Upper lobe of left lung (tissue), 6 donors: ENCODE results near the gene LRRC3. TPM values are rescaled to one million over a fixed set of nuclear protein-coding genes. Genes with fewer than 3 reads are reported as not detected.

Experiments used
- ATAC-seq, 2 donors: fragments of 200-7000 bp; cut with Tn5 transposase; one replicate each; pipeline ENCODE4 v1.9.1; 2022; ENCODE audit warnings: mild to moderate bottlenecking in 2 of 2, moderate library complexity in 2 of 2; ENCODE audit not compliant: low FRiP score in 2 of 2
- DNase-seq, 2 donors: peaks; one replicate each; pipeline ENCODE4 v3.0.0-alpha.2; 2019 to 2020
- H3K27ac ChIP-seq, 4 donors: fragments of 200-600 bp; sonication (generic); one replicate each; pipeline ENCODE4 v1.5.1; 2016 to 2019
- H3K27me3 ChIP-seq, 4 donors: fragments of 200-600 bp; sonication (generic); one replicate each; pipeline ENCODE4 v1.5.1; 2017 to 2019
- H3K36me3 ChIP-seq, 4 donors: fragments of 200-600 bp; sonication (generic); one replicate each; pipeline ENCODE4 v1.5.1; 2016 to 2019
- H3K4me1 ChIP-seq, 4 donors: fragments of 200-600 bp; sonication (generic); one replicate each; pipeline ENCODE4 v1.5.1; 2018 to 2019
- H3K4me3 ChIP-seq, 4 donors: fragments of 200-600 bp; sonication (generic); one replicate each; pipeline ENCODE4 v1.5.1; 2017 to 2019; ENCODE audit warnings: mild to moderate bottlenecking in 2 of 4, moderate library complexity in 1 of 4
- H3K9me3 ChIP-seq, 4 donors: fragments of 200-600 bp; sonication (generic); one replicate each; pipeline ENCODE4 v1.5.1; 2018 to 2019
- EP300 ChIP-seq, 4 donors: sonication (generic); formaldehyde crosslinking; IDR thresholded peaks; one replicate each; pipeline ENCODE4 v1.5.1; 2017; ENCODE audit warnings: antibody characterized with exemption in 4 of 4, control low read depth in 2 of 4
- POLR2A ChIP-seq, 4 donors: fragments of 450-650 bp; IDR thresholded peaks; one replicate each; pipeline ENCODE4 v1.5.1; 2016 to 2017; ENCODE audit warnings: antibody characterized with exemption in 4 of 4, mild to moderate bottlenecking in 2 of 4
- POLR2AphosphoS5 ChIP-seq, 2 donors: sonication (generic); formaldehyde crosslinking; IDR thresholded peaks; one replicate each; pipeline ENCODE4 v1.5.1; 2017; ENCODE audit warnings: antibody characterized with exemption in 2 of 2
- WGBS, 2 donors: methylation state at CpG; one replicate each; pipeline ENCODE4 v1.1.5; 2017 to 2018; 5-methylcytosine and 5-hydroxymethylcytosine counted together
- total RNA-seq, 6 donors: library from RNA; depleted of rRNA in 4 of 6; stranded (reverse); fragments of >200 nt in 4 of 6; gene quantifications; one replicate each; pipeline versions ENCODE4 v1.1.0 to v1.2.1, GENCODE V29; 2016 to 2021
- TF ChIP-seq, protein P1 (sequence below), 6 experiments: fragments of 450-650 bp in 4 of 6; fragments of 200-600 bp in 2 of 6; sonication (generic) in 2 of 6; IDR thresholded peaks; one replicate each; pipeline ENCODE4 v1.5.1; 2016 to 2019; ENCODE audit warnings: antibody characterized with exemption in 6 of 6
- donor health status: DM: no; HTN: no; CAD: no; lungs with moderate emphysema.
- donor health status: DM: no; HTN: yes; CAD: no; lungs with severe emphysema.

LRRC3 gene
- total RNA-seq, 6 donors from 2014 or later: 3.1 to 11.5 (median 4.6) TPM

GRCh38 chr21:44492567-44493385, 37.5 kb downstream of the LRRC3 start:
- no peaks in the 10 kb centered on the region for H3K36me3 ChIP-seq
- DNase-seq (no peak), ATAC-seq (no peak)
- no peak for TF ChIP-seq POLR2A (IDR thresholded peaks at IDR 0.05)
- no peak for TF ChIP-seq POLR2AphosphoS5 (IDR thresholded peaks at IDR 0.05)
- TF ChIP-seq, protein P1, sequence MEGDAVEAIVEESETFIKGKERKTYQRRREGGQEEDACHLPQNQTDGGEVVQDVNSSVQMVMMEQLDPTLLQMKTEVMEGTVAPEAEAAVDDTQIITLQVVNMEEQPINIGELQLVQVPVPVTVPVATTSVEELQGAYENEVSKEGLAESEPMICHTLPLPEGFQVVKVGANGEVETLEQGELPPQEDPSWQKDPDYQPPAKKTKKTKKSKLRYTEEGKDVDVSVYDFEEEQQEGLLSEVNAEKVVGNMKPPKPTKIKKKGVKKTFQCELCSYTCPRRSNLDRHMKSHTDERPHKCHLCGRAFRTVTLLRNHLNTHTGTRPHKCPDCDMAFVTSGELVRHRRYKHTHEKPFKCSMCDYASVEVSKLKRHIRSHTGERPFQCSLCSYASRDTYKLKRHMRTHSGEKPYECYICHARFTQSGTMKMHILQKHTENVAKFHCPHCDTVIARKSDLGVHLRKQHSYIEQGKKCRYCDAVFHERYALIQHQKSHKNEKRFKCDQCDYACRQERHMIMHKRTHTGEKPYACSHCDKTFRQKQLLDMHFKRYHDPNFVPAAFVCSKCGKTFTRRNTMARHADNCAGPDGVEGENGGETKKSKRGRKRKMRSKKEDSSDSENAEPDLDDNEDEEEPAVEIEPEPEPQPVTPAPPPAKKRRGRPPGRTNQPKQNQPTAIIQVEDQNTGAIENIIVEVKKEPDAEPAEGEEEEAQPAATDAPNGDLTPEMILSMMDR (IDR thresholded peaks at IDR 0.05): no peak
- no peak for TF ChIP-seq EP300 (IDR thresholded peaks at IDR 0.05)
- no peak overlapping the region for H3K4me3 ChIP-seq
- no peak overlapping the region for H3K27ac ChIP-seq
- H3K4me1 ChIP-seq: peaks cover 0 to 15% (median 5%) of the 10 kb centered on the region in 4 donors
- no peaks in the 10 kb centered on the region for H3K27me3 ChIP-seq
- 86 to 87% methylated on average over 9 of the region's 9 CpGs for WGBS, 2 donors
- H3K9me3 ChIP-seq: peaks cover 0 to 15% (median 10%) of the 10 kb centered on the region in 4 donors

DNA sequence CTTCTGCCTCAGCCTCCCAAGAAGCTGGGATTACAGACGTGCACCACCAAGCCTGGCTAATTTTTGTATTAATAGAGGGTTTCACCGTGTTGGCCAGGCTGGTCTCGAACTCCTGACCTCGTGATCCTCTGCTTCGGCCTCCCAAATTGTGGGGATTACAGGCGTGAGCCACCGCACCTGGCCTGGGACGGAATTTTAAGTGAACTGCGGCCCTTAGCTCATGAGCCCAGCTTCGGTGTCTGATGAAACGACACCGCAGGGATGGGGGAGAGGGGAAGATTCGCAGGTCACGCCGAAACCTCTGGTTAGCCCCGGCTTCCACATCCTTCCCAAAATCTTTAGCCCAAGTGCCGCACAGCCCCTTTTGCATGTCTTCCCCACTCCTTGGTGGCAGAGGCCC, 39.1 kb downstream of the LRRC3 start:
- TF ChIP-seq, protein P1 (IDR thresholded peaks at IDR 0.05): no peak
- no peak for TF ChIP-seq EP300 (IDR thresholded peaks at IDR 0.05)
- TF ChIP-seq POLR2AphosphoS5 (IDR thresholded peaks at IDR 0.05): no peak
- TF ChIP-seq POLR2A (IDR thresholded peaks at IDR 0.05): no peak
- ATAC-seq (no peak), DNase-seq (no peak)
- Histone ChIP-seq H3K27ac (no peak overlapping the region), H3K27me3 (no peaks in the 10 kb centered on the region), H3K9me3 (peaks cover 0 to 15% (median 10%) of the 10 kb centered on the region in 4 donors), H3K36me3 (no peaks in the 10 kb centered on the region), H3K4me1 (peaks cover 0 to 24% (median 9%) of the 10 kb centered on the region in 4 donors), H3K4me3 (no peak overlapping the region)
- 95% methylated on average over 15 to 17 of the region's 17 CpGs for WGBS, 2 donors

GRCh38 chr21:44494956-44495355, 39.6 kb downstream of the LRRC3 start:
- ATAC-seq (no peak), DNase-seq (no peak)
- Histone ChIP-seq H3K27me3 (no peaks in the 10 kb centered on the region), H3K4me3 (no peak overlapping the region), H3K36me3 (no peaks in the 10 kb centered on the region), H3K9me3 (peaks cover 0 to 15% (median 10%) of the 10 kb centered on the region in 4 donors), H3K27ac (no peak overlapping the region), H3K4me1 (peaks cover 0 to 24% (median 9%) of the 10 kb centered on the region in 4 donors)
- WGBS, 2 donors: 73 to 81% methylated on average over 13 of the region's 13 CpGs
- TF ChIP-seq, protein P1 (IDR thresholded peaks at IDR 0.05): no peak
- TF ChIP-seq POLR2A (IDR thresholded peaks at IDR 0.05): no peak
- TF ChIP-seq POLR2AphosphoS5 (IDR thresholded peaks at IDR 0.05): no peak
- TF ChIP-seq EP300 (IDR thresholded peaks at IDR 0.05): no peak

- WGBS, 2 donors: 82 to 88% methylated on average over 14 to 16 of the region's 16 CpGs
- TF ChIP-seq POLR2AphosphoS5 (IDR thresholded peaks at IDR 0.05) (no peak), EP300 (IDR thresholded peaks at IDR 0.05) (no peak), POLR2A (IDR thresholded peaks at IDR 0.05) (no peak)
- TF ChIP-seq, protein P1 (IDR thresholded peaks at IDR 0.05): no peak
- no peaks in the 10 kb centered on the region for H3K36me3 ChIP-seq
- H3K27me3 ChIP-seq: no peaks in the 10 kb centered on the region
- no peak overlapping the region for H3K4me3 ChIP-seq
- H3K27ac ChIP-seq: peak overlapping the region in 2 of 4 donors; percentile 53 to 61
- no peak for DNase-seq
- ATAC-seq: no peak
- peaks cover 0 to 24% (median 9%) of the 10 kb centered on the region in 4 donors for H3K4me1 ChIP-seq
- peaks cover 0 to 15% (median 10%) of the 10 kb centered on the region in 4 donors for H3K9me3 ChIP-seq
These were observed 40.6 kb downstream of the LRRC3 start for GRCh38 chr21:44495611-44496563.
